ENCODE data around the gene DNAJC28. TPM values are rescaled to one million over a fixed set of nuclear protein-coding genes. Genes with fewer than 3 reads are reported as not detected.

The DNAJC28 gene
- total RNA-seq, 4 donors from 2014 or later, result 0.83 to 2.1 (median 1.7) TPM

DNA sequence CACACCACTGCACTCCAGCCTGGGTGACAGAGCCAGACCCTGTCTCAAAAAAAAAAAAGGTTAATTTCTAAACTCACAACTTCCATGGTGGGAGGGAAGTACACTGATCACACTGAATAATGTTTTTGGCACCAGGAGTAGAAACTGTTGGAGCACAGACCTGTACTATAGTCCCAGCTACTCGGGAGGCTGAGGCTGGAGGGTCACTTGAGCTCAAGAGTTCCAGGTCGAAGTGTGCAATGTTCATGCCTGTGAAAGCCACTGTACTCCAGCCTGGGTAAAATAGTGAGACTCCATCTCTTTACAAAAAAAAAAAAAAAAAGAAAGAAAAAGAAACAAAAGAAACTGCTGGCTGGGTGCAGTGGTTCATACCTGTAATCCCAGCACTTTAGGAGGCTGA, 47.0 kb downstream of the DNAJC28 start:
- H3K4me3 ChIP-seq, result no peak overlapping the region
- intact Hi-C loops (cut with DNase I), result loop anchor here (2.0 to 10.0 kb wide), 3 partner anchors 40 to 610 kb away; no protein-coding TSS in a partner anchor
- H3K27ac ChIP-seq (replicated peaks in 1 of 4), result peak overlapping the region in 2 of 4 donors; percentile 42 to 50
- DNase-seq (ENCODE audit: extremely low spot score), result no peak
- peaks cover 11 to 25% (median 18%) of the 10 kb centered on the region in 4 donors for H3K4me1 ChIP-seq
- H3K9me3 ChIP-seq, result no peaks in the 10 kb centered on the region
- H3K27me3 ChIP-seq, result no peaks in the 10 kb centered on the region
- 47% methylated on average over 2 of the region's 2 CpGs for WGBS
- peaks cover 4 to 53% (median 26%) of the 10 kb centered on the region in 4 donors for H3K36me3 ChIP-seq
- TF ChIP-seq POLR2AphosphoS5 (IDR thresholded peaks at IDR 0.05) (no peak), POLR2A (IDR thresholded peaks at IDR 0.05; ENCODE audit: low read depth) (no peak), EP300 (IDR thresholded peaks at IDR 0.05) (no peak)
- TF ChIP-seq, protein P1, sequence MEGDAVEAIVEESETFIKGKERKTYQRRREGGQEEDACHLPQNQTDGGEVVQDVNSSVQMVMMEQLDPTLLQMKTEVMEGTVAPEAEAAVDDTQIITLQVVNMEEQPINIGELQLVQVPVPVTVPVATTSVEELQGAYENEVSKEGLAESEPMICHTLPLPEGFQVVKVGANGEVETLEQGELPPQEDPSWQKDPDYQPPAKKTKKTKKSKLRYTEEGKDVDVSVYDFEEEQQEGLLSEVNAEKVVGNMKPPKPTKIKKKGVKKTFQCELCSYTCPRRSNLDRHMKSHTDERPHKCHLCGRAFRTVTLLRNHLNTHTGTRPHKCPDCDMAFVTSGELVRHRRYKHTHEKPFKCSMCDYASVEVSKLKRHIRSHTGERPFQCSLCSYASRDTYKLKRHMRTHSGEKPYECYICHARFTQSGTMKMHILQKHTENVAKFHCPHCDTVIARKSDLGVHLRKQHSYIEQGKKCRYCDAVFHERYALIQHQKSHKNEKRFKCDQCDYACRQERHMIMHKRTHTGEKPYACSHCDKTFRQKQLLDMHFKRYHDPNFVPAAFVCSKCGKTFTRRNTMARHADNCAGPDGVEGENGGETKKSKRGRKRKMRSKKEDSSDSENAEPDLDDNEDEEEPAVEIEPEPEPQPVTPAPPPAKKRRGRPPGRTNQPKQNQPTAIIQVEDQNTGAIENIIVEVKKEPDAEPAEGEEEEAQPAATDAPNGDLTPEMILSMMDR (IDR thresholded peaks at IDR 0.05), result no peak

DNA sequence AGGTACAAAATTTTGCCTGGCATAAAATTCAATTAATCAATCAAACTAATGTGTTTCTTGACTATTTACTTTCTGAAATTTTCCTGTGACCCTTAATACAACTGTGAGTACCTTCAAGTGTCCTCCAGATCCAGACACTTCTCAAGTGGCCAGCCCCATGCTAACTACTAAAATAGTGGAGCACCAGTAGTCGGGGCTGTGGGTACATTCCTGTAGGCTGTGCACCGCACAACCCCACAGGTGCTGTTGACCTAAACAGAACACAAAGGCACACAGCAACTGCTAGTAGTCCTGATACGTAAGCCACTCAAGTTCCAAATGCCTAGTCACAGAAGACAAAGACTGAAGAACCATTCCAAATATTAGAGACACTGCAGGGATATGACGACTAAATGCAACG, 48.3 kb downstream of the DNAJC28 start:
- Histone ChIP-seq H3K9me3 (no peaks in the 10 kb centered on the region), H3K27ac (replicated peaks in 1 of 4) (peak overlapping the region in 1 of 4 donors; percentile 45)
- WGBS, result 76% methylated on average over 5 of the region's 5 CpGs

DNA sequence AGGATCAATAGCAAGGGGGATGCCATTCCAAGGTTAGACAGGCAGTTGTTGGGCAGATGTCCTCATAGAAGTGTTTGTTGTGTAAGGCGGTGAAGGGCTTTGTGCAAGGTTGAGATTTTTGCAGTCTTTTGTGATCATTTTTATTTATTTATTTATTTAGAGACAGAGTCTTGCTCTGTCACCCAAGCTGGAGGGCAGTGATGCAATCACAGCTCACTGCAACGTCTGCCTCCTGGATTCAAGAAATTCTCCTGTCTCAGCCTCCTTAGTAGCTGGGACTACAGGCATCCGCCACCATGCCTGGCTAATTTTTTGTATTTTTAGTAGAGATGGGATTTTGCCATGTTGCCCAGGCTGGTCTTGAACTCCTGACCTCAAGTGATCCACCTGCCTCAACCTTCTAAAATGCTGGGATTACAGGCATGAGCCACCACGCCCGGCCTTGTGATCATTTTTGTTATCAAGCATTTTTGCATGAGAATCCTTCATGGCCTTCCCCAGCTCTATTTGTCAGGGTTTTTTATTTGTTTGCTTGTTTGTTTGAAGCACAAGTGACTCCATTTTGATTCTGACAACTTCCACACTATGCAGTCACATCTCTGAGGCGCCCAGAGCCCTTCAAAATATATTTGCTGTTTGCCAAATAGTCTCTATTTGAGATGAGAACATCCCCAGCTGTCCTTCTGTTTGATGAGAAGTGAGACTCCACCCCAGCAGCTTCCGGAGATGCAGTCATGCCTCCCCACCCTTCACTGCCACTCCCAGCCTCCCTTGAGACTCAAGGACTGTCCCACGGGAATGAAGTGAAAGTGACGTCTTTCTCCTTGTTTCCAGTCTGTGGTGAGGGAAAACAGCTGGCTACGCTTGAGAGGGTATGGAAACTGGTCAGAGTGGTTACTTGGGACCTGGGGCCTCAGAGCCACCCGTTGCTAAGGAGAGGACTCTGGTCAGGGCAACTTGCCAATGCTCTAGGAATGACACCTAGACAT, 49.7 kb downstream of the DNAJC28 start:
- no peak overlapping the region for H3K4me3 ChIP-seq
- H3K27ac ChIP-seq (replicated peaks in 1 of 4), result peak overlapping the region; percentile 45 to 62 (median 50)
- no peaks in the 10 kb centered on the region for H3K27me3 ChIP-seq
- TF ChIP-seq, protein P1 (IDR thresholded peaks at IDR 0.05), result no peak
- no peak for TF ChIP-seq POLR2A (IDR thresholded peaks at IDR 0.05; ENCODE audit: low read depth)
- TF ChIP-seq EP300 (IDR thresholded peaks at IDR 0.05), result no peak
- TF ChIP-seq POLR2AphosphoS5 (IDR thresholded peaks at IDR 0.05), result peak; percentile 33 to 40
- 63% methylated on average over 11 of the region's 11 CpGs for WGBS
- DNase-seq (ENCODE audit: extremely low spot score), result no peak
- H3K9me3 ChIP-seq, result no peaks in the 10 kb centered on the region
- intact Hi-C loops (cut with DNase I), result loop anchor here (10.0 kb wide), 1 partner anchor 607 kb away; no protein-coding TSS in a partner anchor
- H3K36me3 ChIP-seq, result peaks cover 24 to 53% (median 31%) of the 10 kb centered on the region in 4 donors
- H3K4me1 ChIP-seq, result peaks cover 11 to 25% (median 18%) of the 10 kb centered on the region in 4 donors

More for the DNA sequence above, 48.3 kb downstream of the DNAJC28 start:
- Histone ChIP-seq H3K4me1 (peaks cover 11 to 25% (median 18%) of the 10 kb centered on the region in 4 donors), H3K27me3 (no peaks in the 10 kb centered on the region), H3K4me3 (no peak overlapping the region), H3K36me3 (peaks cover 12 to 53% (median 27%) of the 10 kb centered on the region in 4 donors)
- DNase-seq (ENCODE audit: extremely low spot score), result no peak
- intact Hi-C loops (cut with DNase I), result loop anchor here (10.0 kb wide), 1 partner anchor 608 kb away; no protein-coding TSS in a partner anchor
- TF ChIP-seq POLR2AphosphoS5 (IDR thresholded peaks at IDR 0.05), result no peak
- no peak for TF ChIP-seq EP300 (IDR thresholded peaks at IDR 0.05)
- TF ChIP-seq, protein P1 (IDR thresholded peaks at IDR 0.05), result no peak
- TF ChIP-seq POLR2A (IDR thresholded peaks at IDR 0.05; ENCODE audit: low read depth), result no peak

Other genes starting within 250 kb of the DNAJC28 start
- 10 to 100 TPM; 16.9 to 31.0 (median 20.6) TPM for gene IL10RB, start 225.3 kb downstream of the DNAJC28 start, total RNA-seq
- 10 to 100 TPM; 22.4 to 28.3 (median 26.4) TPM for gene IFNAR1, start 166.7 kb downstream of the DNAJC28 start, total RNA-seq
- 10 to 100 TPM; 28.7 to 56.3 (median 39.3) TPM for gene IFNGR2, start 88.3 kb downstream of the DNAJC28 start, total RNA-seq
- gene TMEM50B, start 11.7 kb downstream of the DNAJC28 start, total RNA-seq, result 10 to 100 TPM; 40.2 to 95.1 (median 67.2) TPM
- 10 to 100 TPM; 35.8 to 61.8 (median 49.0) TPM for gene GART, start 50.4 kb upstream of the DNAJC28 start, total RNA-seq
- gene SON, start 51.3 kb upstream of the DNAJC28 start, total RNA-seq, result 100 to 1,000 TPM; 219 to 258 (median 244) TPM
- 10 to 100 TPM in 1 of 4 donors, 1 to 10 TPM in 3; 3.5 to 11.2 (median 5.2) TPM for gene DONSON, start 97.0 kb upstream of the DNAJC28 start, total RNA-seq
- 10 to 100 TPM; 26.8 to 40.3 (median 32.4) TPM for gene CRYZL1, start 150.0 kb upstream of the DNAJC28 start, total RNA-seq
- 10 to 100 TPM; 31.1 to 42.5 (median 35.9) TPM for gene ITSN1, start 150.8 kb upstream of the DNAJC28 start, total RNA-seq

Measured in esophagus muscularis mucosa (tissue), 4 donors.